Left renal cortex interstitium (tissue), 4 donors: ENCODE measurements around the gene MAPK6. TPM values are rescaled to one million over a fixed set of nuclear protein-coding genes. Genes with fewer than 3 reads are reported as not detected.

Experiments
- DNase-seq, 4 donors: peaks; one replicate each; pipeline ENCODE4 v3.0.0-alpha.2; 2013; ENCODE audit warnings: low read depth in 4 of 4, low spot score in 2 of 4, missing footprints in 1 of 4
- polyA plus RNA-seq, 4 donors: library from polyadenylated mRNA; unstranded; fragments of 120-200 nt; gene quantifications; one replicate each; pipeline ENCODE4 v1.2.1, GENCODE V29; 2013; ENCODE audit not compliant: insufficient read length in 4 of 4

Gene MAPK6
- polyA plus RNA-seq, 4 donors = 33.6 to 43.5 (median 36.8) TPM

GRCh38 chr15:52008698-52009434 is 10.2 kb upstream of the MAPK6 start:
- DNase-seq = no peak

- DNase-seq = no peak
Observed at GRCh38 chr15:52010633-52011595, 8.1 kb upstream of the MAPK6 start.

- DNase-seq = no peak
Observed at GRCh38 chr15:52011711-52012144, 7.3 kb upstream of the MAPK6 start.

GRCh38 chr15:52012210-52012609 is 6.8 kb upstream of the MAPK6 start:
- DNase-seq = no peak

- no peak for DNase-seq
Observed at GRCh38 chr15:52013151-52013791, 5.7 kb upstream of the MAPK6 start.

GRCh38 chr15:52014616-52015015 is 4.4 kb upstream of the MAPK6 start:
- no peak for DNase-seq

- DNase-seq = no peak
Observed at GRCh38 chr15:52016316-52016715, 2.7 kb upstream of the MAPK6 start.

- no peak for DNase-seq
Observed at GRCh38 chr15:52018244-52018643, 775 bp upstream of the MAPK6 start.

- DNase-seq = peak in 1 of 4 donors; percentile 73
Observed at GRCh38 chr15:52019394-52020220, 588 bp downstream of the MAPK6 start.

GRCh38 chr15:52020221-52021085 is 1.4 kb downstream of the MAPK6 start:
- no peak for DNase-seq

- DNase-seq = no peak
Observed at GRCh38 chr15:52021128-52021671, 2.2 kb downstream of the MAPK6 start.

- DNase-seq = no peak
Observed at GRCh38 chr15:52021892-52022540, 3.0 kb downstream of the MAPK6 start.

- no peak for DNase-seq
Observed at GRCh38 chr15:52023169-52023922, 4.3 kb downstream of the MAPK6 start.

- no peak for DNase-seq
Observed at GRCh38 chr15:52028431-52029093, 9.5 kb downstream of the MAPK6 start.

GRCh38 chr15:52030010-52030409 is 11.0 kb downstream of the MAPK6 start:
- DNase-seq = no peak

- DNase-seq = no peak
Observed at GRCh38 chr15:52031556-52031955, 12.5 kb downstream of the MAPK6 start.

- DNase-seq = no peak
Observed at GRCh38 chr15:52037889-52038505, 19.0 kb downstream of the MAPK6 start.
